Measurements from ENCODE around the gene AATK. TPM values are rescaled to one million over a fixed set of nuclear protein-coding genes. Genes with fewer than 3 reads are reported as not detected.
A peak's percentile ranks its signal among the peaks of the same experiment; 100 is the strongest.
"Not testable (repeated sequence)": the region's sequence is repeated elsewhere in the genome, so short reads cannot be mapped to it uniquely, and the experiment has no call there.

AATK gene
- total and polyA plus RNA-seq, 11 donors: 1.3 to 12.0 (median 9.3) TPM

GRCh38 chr17:81150377-81151077 lies 15.5 kb downstream of the AATK start:
- DNase-seq: peak in 3 of 5 donors; percentile 51 to 84 (median 68)
- intact Hi-C loops (cut with DNase I): no loop called here
- Histone ChIP-seq H3K4me1 (peaks cover 0 to 36% (median 0%) of the 10 kb centered on the region in 12 donors), H3K4me3 (peak overlapping the region in 1 of 12 donors; percentile 15), H3K27me3 (no peaks in the 10 kb centered on the region), H3K27ac (peak overlapping the region in 1 of 12 donors; percentile 57), H3K36me3 (no peaks in the 10 kb centered on the region), H3K9me3 (no peaks in the 10 kb centered on the region)
- 72 to 79% (median 74%) methylated on average over 9 to 14 of the region's 14 CpGs for WGBS, 4 donors
- peak in 2 of 4 donors; percentile 46 to 68 for ATAC-seq
- TF ChIP-seq CTCF (IDR thresholded peaks at IDR 0.05) (no peak), POLR2A (IDR thresholded peaks at IDR 0.05) (no peak)

GRCh38 chr17:81148986-81149533 lies 17.0 kb downstream of the AATK start:
- TF ChIP-seq POLR2A (IDR thresholded peaks at IDR 0.05) (no peak), CTCF (IDR thresholded peaks at IDR 0.05) (no peak)
- WGBS, 4 donors: 75 to 82% (median 77%) methylated on average over 14 of the region's 14 CpGs
- ATAC-seq: no peak
- Histone ChIP-seq H3K4me3 (no peak overlapping the region), H3K27ac (no peak overlapping the region), H3K36me3 (no peaks in the 10 kb centered on the region), H3K27me3 (no peaks in the 10 kb centered on the region), H3K9me3 (no peaks in the 10 kb centered on the region), H3K4me1 (peaks cover 0 to 36% (median 0%) of the 10 kb centered on the region in 12 donors)
- DNase-seq: peak in 1 of 5 donors; percentile 44
- intact Hi-C loops (cut with DNase I): loop anchor here in 1 of 10 donors (5.0 kb wide), 1 partner anchor 43 kb away; no protein-coding TSS in a partner anchor

- TF ChIP-seq CTCF (IDR thresholded peaks at IDR 0.05) (no peak), POLR2A (IDR thresholded peaks at IDR 0.05) (no peak)
- Histone ChIP-seq H3K36me3 (no peaks in the 10 kb centered on the region), H3K27me3 (no peaks in the 10 kb centered on the region), H3K4me3 (no peak overlapping the region), H3K9me3 (no peaks in the 10 kb centered on the region), H3K27ac (no peak overlapping the region), H3K4me1 (peaks cover 0 to 34% (median 0%) of the 10 kb centered on the region in 12 donors)
- intact Hi-C loops (cut with DNase I): loop anchor here in 1 of 10 donors (5.0 kb wide), 1 partner anchor 44 kb away; no protein-coding TSS in a partner anchor
- DNase-seq: no peak
- no peak for ATAC-seq
- WGBS, 4 donors: 86 to 91% (median 90%) methylated on average over 7 to 15 of the region's 15 CpGs
Observed at GRCh38 chr17:81148571-81148970, 17.4 kb downstream of the AATK start.

- TF ChIP-seq POLR2A (IDR thresholded peaks at IDR 0.05) (no peak), CTCF (IDR thresholded peaks at IDR 0.05) (no peak)
- 77 to 81% (median 79%) methylated on average over 10 of the region's 10 CpGs for WGBS, 4 donors
Observed at GRCh38 chr17:81147701-81148100, 18.3 kb downstream of the AATK start.

GRCh38 chr17:81146208-81146607 lies 19.8 kb downstream of the AATK start:
- peaks cover 0 to 22% (median 4%) of the 10 kb centered on the region in 12 donors for H3K4me1 ChIP-seq
- not testable (repeated sequence) for H3K36me3 ChIP-seq, H3K9me3 ChIP-seq, ATAC-seq, H3K4me3 ChIP-seq, H3K27ac ChIP-seq, H3K27me3 ChIP-seq
- WGBS, 4 donors: 80 to 87% (median 82%) methylated on average over 10 of the region's 10 CpGs
- peak in 1 of 5 donors; percentile 23 for DNase-seq
- intact Hi-C loops (cut with DNase I): loop anchor here in 1 of 10 donors (5.0 kb wide), 1 partner anchor 46 kb away; no protein-coding TSS in a partner anchor

More at GRCh38 chr17:81147701-81148100, 18.3 kb downstream of the AATK start:
- no peaks in the 10 kb centered on the region for H3K36me3 ChIP-seq
- peaks cover 0 to 30% (median 4%) of the 10 kb centered on the region in 12 donors for H3K4me1 ChIP-seq
- ATAC-seq (no peak), DNase-seq (no peak)
- no peaks in the 10 kb centered on the region for H3K27me3 ChIP-seq
- H3K9me3 ChIP-seq: no peaks in the 10 kb centered on the region
- H3K27ac ChIP-seq: no peak overlapping the region
- H3K4me3 ChIP-seq: no peak overlapping the region
- intact Hi-C loops (cut with DNase I): loop anchor here in 1 of 10 donors (5.0 kb wide), 1 partner anchor 45 kb away; no protein-coding TSS in a partner anchor
